Lower lobe of right lung (tissue), 2 donors: Measurements from ENCODE around the gene SERPIND1. TPM values are rescaled to one million over a fixed set of nuclear protein-coding genes. Genes with fewer than 3 reads are reported as not detected.

Experiments
- ATAC-seq, 2 donors: fragments of 200-7000 bp; cut with Tn5 transposase; one replicate each; pipeline ENCODE4 v1.9.1; 2020 to 2022; ENCODE audit warnings: mild to moderate bottlenecking in 2 of 2, moderate library complexity in 2 of 2
- DNase-seq: peaks from one replicate; pipeline ENCODE4 v3.0.0-alpha.2; 2020
- H3K27ac ChIP-seq: fragments of 200-600 bp; one replicate; pipeline ENCODE4 v1.8.0; 2022
- H3K27me3 ChIP-seq: fragments of 200-600 bp; one replicate; pipeline ENCODE4 v1.8.0; 2022; ENCODE audit warnings: low read depth
- H3K36me3 ChIP-seq: fragments of 200-600 bp; one replicate; pipeline ENCODE4 v1.8.0; 2022; ENCODE audit warnings: mild to moderate bottlenecking
- H3K4me1 ChIP-seq: fragments of 200-600 bp; one replicate; pipeline ENCODE4 v1.8.0; 2022
- H3K4me3 ChIP-seq: fragments of 200-600 bp; one replicate; pipeline ENCODE4 v1.8.0; 2022; ENCODE audit warnings: mild to moderate bottlenecking
- H3K9me3 ChIP-seq: fragments of 200-600 bp; one replicate; pipeline ENCODE4 v1.8.0; 2022
- intact Hi-C: fragments of 100-400 bp; cut with DNase I; formaldehyde crosslinking; loops from one replicate; pipeline ENCODE4 v1.11.0; 2022
- total RNA-seq: library from RNA; stranded (reverse); fragmentation: NEBNext Ultra II Directional; extraction: Animal tissue kit (Norgen Biotek cat#: 25700); gene quantifications from one replicate; pipeline ENCODE4 v1.2.1, GENCODE V29; 2021
- TF ChIP-seq, protein P1 (sequence below): fragments of 200-600 bp; IDR thresholded peaks from one replicate; pipeline ENCODE4 v1.8.0; 2022; ENCODE audit warnings: antibody characterized with exemption, mild to moderate bottlenecking
- donor health status: DM: no; HTN: yes; CAD: no; lungs with severe emphysema.

SERPIND1 gene
- total RNA-seq, 1 donor from 2014 or later: 0.24 TPM

DNA sequence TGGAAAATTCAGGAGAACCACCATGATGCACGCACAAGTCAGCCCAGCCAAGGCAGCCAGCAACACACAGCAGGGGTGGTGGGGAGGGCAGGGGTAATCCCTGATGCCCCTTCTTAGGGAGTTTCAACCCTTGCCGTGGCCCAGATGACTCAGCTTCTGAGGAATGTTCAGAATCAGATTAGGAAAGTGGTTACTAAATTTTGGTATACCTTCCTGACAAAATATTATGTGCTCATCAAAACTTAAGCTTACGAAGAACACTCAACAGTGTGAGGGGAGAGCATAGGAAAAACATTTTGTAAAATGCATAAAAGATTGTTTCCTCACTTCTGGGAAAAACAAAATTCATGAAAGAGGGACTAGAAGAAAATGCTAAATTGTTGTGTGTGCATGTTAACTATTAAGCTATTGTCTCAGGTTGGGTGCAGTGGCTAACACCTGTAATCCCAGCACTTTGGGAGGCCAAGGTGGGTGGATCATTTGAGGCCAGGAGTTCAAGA, 32.1 kb downstream of the SERPIND1 start:
- ATAC-seq (no peak), DNase-seq (no peak)
- no peak overlapping the region for H3K4me3 ChIP-seq
- H3K36me3 ChIP-seq: peaks cover 98% of the 10 kb centered on the region
- no peaks in the 10 kb centered on the region for H3K9me3 ChIP-seq
- no peaks in the 10 kb centered on the region for H3K27me3 ChIP-seq
- H3K4me1 ChIP-seq: no peaks in the 10 kb centered on the region
- intact Hi-C loops: no loop called here
- H3K27ac ChIP-seq: no peak overlapping the region
- TF ChIP-seq, protein P1, sequence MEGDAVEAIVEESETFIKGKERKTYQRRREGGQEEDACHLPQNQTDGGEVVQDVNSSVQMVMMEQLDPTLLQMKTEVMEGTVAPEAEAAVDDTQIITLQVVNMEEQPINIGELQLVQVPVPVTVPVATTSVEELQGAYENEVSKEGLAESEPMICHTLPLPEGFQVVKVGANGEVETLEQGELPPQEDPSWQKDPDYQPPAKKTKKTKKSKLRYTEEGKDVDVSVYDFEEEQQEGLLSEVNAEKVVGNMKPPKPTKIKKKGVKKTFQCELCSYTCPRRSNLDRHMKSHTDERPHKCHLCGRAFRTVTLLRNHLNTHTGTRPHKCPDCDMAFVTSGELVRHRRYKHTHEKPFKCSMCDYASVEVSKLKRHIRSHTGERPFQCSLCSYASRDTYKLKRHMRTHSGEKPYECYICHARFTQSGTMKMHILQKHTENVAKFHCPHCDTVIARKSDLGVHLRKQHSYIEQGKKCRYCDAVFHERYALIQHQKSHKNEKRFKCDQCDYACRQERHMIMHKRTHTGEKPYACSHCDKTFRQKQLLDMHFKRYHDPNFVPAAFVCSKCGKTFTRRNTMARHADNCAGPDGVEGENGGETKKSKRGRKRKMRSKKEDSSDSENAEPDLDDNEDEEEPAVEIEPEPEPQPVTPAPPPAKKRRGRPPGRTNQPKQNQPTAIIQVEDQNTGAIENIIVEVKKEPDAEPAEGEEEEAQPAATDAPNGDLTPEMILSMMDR: no peak

DNA sequence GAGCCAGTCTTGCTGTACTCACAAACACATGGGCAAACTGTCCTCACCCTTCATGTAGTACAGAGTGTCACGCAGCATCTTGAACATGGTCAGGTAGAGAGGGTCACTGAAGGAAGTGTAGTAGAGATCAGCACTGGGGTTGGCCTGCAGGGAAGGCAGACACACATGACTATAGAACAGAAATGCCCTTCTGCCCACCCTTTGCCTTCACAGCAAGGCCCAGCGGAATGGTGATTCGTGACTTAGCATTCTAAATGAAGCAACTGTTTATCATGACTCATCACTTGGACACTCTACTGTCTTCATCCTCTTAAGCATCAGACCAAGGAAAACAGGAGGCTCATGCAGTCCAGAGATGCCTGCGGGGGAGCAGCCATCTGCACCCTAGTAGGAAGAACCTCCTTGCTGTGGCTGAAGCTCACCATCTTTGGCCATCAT, 33.4 kb downstream of the SERPIND1 start:
- Histone ChIP-seq H3K36me3 (peaks cover 98% of the 10 kb centered on the region), H3K4me3 (no peak overlapping the region), H3K9me3 (no peaks in the 10 kb centered on the region), H3K27ac (no peak overlapping the region), H3K27me3 (no peaks in the 10 kb centered on the region), H3K4me1 (no peaks in the 10 kb centered on the region)
- intact Hi-C loops: no loop called here
- no peak for ATAC-seq
- DNase-seq: no peak
- TF ChIP-seq, protein P1: no peak

DNA sequence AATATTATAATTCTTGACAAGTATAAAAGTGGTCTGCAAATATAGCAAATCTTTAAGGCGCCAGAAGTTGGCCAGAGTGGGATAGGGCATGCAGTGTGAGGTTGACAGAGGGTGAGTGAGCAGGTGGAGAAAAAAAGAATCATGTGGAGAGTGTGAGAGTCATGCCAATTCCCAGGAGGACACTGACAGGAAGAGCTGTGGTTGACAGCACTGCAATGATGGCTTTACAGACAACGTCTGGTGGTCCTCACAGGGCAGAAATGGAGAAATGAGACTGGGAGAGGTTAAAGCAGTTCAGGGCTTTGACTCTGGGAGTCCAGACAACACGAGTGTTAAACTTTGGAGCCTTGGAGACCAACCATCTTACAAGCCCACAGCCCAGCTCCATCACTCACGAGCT, 34.9 kb downstream of the SERPIND1 start:
- peaks cover 98% of the 10 kb centered on the region for H3K36me3 ChIP-seq
- intact Hi-C loops: no loop called here
- no peak overlapping the region for H3K27ac ChIP-seq
- H3K27me3 ChIP-seq: no peaks in the 10 kb centered on the region
- no peak for ATAC-seq
- no peak overlapping the region for H3K4me3 ChIP-seq
- no peak for DNase-seq
- no peaks in the 10 kb centered on the region for H3K9me3 ChIP-seq
- TF ChIP-seq, protein P1: no peak
- no peaks in the 10 kb centered on the region for H3K4me1 ChIP-seq

DNA sequence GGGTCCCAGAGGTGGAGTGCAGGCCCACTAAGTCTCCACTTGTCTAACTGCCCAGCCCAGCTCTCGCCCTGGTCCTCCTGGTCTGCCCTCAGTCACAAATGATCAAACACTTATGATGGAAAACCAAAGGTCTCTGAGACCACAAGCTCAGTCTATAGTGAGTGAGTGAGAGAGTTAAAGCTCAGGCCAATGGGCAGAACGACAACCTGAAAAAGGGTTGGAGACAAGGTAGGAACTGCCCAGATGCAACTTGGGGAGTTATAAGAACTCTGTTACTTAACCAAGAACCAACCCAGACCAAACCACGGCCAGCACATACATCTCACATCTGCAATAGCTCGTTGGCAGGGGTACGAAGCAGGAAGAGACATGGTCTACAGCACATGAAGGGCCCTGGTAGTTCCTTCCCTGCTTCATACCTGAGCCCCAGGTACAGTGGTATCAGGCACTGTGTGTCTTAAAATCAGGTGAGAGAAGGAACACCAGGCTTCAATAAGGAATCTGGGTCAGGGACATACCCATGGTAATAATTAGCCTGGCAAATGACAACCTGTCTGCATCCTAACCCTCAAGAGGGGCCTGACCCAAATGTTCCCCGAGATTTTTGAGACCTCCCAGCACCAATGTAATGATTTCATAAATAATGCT, 35.7 kb downstream of the SERPIND1 start:
- no peak overlapping the region for H3K27ac ChIP-seq
- DNase-seq (no peak), ATAC-seq (no peak)
- intact Hi-C loops: no loop called here
- H3K4me3 ChIP-seq: no peak overlapping the region
- H3K36me3 ChIP-seq: peaks cover 98% of the 10 kb centered on the region
- TF ChIP-seq, protein P1: no peak
- H3K27me3 ChIP-seq: no peaks in the 10 kb centered on the region
- H3K4me1 ChIP-seq: no peaks in the 10 kb centered on the region
- no peaks in the 10 kb centered on the region for H3K9me3 ChIP-seq

DNA sequence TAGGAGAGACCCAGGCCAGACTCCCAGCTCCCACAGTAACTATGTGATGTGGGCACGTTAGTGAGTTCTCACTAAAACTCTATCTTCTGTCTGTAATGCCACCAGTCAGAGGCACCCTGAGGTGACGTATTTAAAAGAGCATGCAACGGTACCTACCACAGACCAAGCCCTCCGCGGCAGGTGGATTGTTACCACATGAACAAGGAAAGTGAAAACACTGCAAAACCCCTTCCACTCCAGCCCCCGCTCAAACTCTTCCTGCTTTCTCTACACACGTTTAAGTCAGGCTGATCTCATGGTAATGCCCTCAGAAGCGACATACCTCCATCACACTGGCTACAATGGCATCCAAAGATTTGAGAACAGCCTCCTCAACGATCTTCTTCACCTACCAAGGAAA, 36.7 kb downstream of the SERPIND1 start:
- Histone ChIP-seq H3K4me1 (no peaks in the 10 kb centered on the region), H3K27me3 (no peaks in the 10 kb centered on the region), H3K27ac (no peak overlapping the region), H3K36me3 (peaks cover 96% of the 10 kb centered on the region), H3K9me3 (no peaks in the 10 kb centered on the region), H3K4me3 (no peak overlapping the region)
- TF ChIP-seq, protein P1: no peak
- ATAC-seq: no peak
- no peak for DNase-seq
- intact Hi-C loops: no loop called here
